Karpas-422 (cell line): ENCODE results near the gene CDKN2AIPNL. TPM values are rescaled to one million over a fixed set of nuclear protein-coding genes. Genes with fewer than 3 reads are reported as not detected.
A peak's percentile ranks its signal among the peaks of the same experiment; 100 is the strongest.

ENCODE experiments used
- DNase-seq: peaks from one replicate; pipeline ENCODE4 v3.0.0-alpha.2; 2015
- H2AFZ ChIP-seq: fragments of 200-600 bp; sonication (generic); 2 replicates; pipeline ENCODE4 v1.6.1; 2014; ENCODE audit warnings: antibody characterized with exemption, low read length, mixed read lengths
- H3K27ac ChIP-seq: fragments of 200-600 bp; sonication (generic); 2 replicates; pipeline ENCODE4 v1.5.1; 2014; ENCODE audit warnings: mild to moderate bottlenecking, low read length, moderate library complexity
- H3K27me3 ChIP-seq: fragments of 200-600 bp; sonication (generic); 2 replicates; pipeline ENCODE4 v1.6.1; 2014; ENCODE audit warnings: low read length, mixed read lengths
- H3K36me3 ChIP-seq: fragments of 200-600 bp; sonication (generic); 2 replicates; pipeline ENCODE4 v1.6.1; 2014; ENCODE audit warnings: low read length, mixed read lengths; ENCODE audit not compliant: insufficient read depth
- H3K4me1 ChIP-seq: fragments of 200-600 bp; sonication (generic); 2 replicates; pipeline ENCODE4 v1.6.1; 2014; ENCODE audit warnings: mild to moderate bottlenecking, low read length, mixed read lengths
- H3K4me2 ChIP-seq: fragments of 200-600 bp; sonication (generic); 2 replicates; pipeline ENCODE4 v1.6.1; 2014; ENCODE audit warnings: low read length, low read depth, mild to moderate bottlenecking; ENCODE audit not compliant: poor library complexity, severe bottlenecking
- H3K4me3 ChIP-seq: fragments of 200-600 bp; sonication (generic); 2 replicates; pipeline ENCODE4 v1.5.1; 2014; ENCODE audit warnings: mild to moderate bottlenecking, antibody characterized with exemption, low read length, mixed read lengths
- H3K79me2 ChIP-seq: fragments of 200-600 bp; sonication (generic); 2 replicates; pipeline ENCODE4 v1.6.1; 2014; ENCODE audit warnings: mild to moderate bottlenecking, low read length, mixed read lengths
- H3K9ac ChIP-seq: fragments of 200-600 bp; sonication (generic); 2 replicates; pipeline ENCODE4 v1.6.0; 2014; ENCODE audit warnings: low read length
- H3K9me2 ChIP-seq: fragments of 200-600 bp; sonication (generic), shearing (Covaris generic); replicated peaks from 2 replicates; pipeline ENCODE4 v1.6.0; 2014; ENCODE audit warnings: mild to moderate bottlenecking, low read length, moderate library complexity; ENCODE audit not compliant: insufficient read depth
- H3K9me3 ChIP-seq: fragments of 300-700, 200-600 bp; sonication (generic); 2 replicates; pipeline ENCODE4 v1.6.1; 2014; ENCODE audit warnings: low read length, mixed read lengths
- H4K20me1 ChIP-seq: fragments of 200-600 bp; sonication (generic); 2 replicates; pipeline ENCODE4 v1.6.1; 2014; ENCODE audit warnings: mild to moderate bottlenecking, antibody characterized with exemption, low read length, low read depth; ENCODE audit not compliant: insufficient read depth
- total RNA-seq: library from RNA; depleted of rRNA; stranded (reverse); fragments of >200 nt; shearing (Covaris generic); gene quantifications from 2 replicates; pipeline ENCODE4 v1.2.3, GENCODE V29; 2014; ENCODE audit warnings: low replicate concordance

Gene CDKN2AIPNL
- total RNA-seq, 1 experiment from 2014 or later, result 58.7 TPM

GRCh38 chr5:134436523-134437339, 25.1 kb upstream of the CDKN2AIPNL start:
- H3K79me2 ChIP-seq, result no peaks in the 10 kb centered on the region
- H3K9ac ChIP-seq, result peak overlapping the region; percentile 54
- peak overlapping the region; percentile 82 for H2AFZ ChIP-seq
- peak overlapping the region; percentile 39; the same call in 1 of the 2 replicates for H3K4me3 ChIP-seq
- peak; percentile 88 for DNase-seq
- no peaks in the 10 kb centered on the region for H3K9me2 ChIP-seq
- H3K4me2 ChIP-seq, result peak overlapping the region; percentile 58
- H3K4me1 ChIP-seq, result peaks cover 47% of the 10 kb centered on the region
- H4K20me1 ChIP-seq, result no peaks in the 10 kb centered on the region
- H3K36me3 ChIP-seq, result no peaks in the 10 kb centered on the region
- H3K9me3 ChIP-seq, result no peaks in the 10 kb centered on the region
- H3K27ac ChIP-seq, result peak overlapping the region; percentile 70
- no peaks in the 10 kb centered on the region for H3K27me3 ChIP-seq

- Histone ChIP-seq H3K36me3 (no peaks in the 10 kb centered on the region), H3K4me2 (no peak overlapping the region), H3K9ac (no peak overlapping the region), H3K4me1 (peaks cover 44% of the 10 kb centered on the region), H3K9me3 (no peaks in the 10 kb centered on the region), H2AFZ (no peak overlapping the region), H3K27me3 (no peaks in the 10 kb centered on the region), H3K4me3 (no peak overlapping the region), H3K27ac (no peak overlapping the region), H3K9me2 (no peaks in the 10 kb centered on the region), H4K20me1 (no peaks in the 10 kb centered on the region), H3K79me2 (no peaks in the 10 kb centered on the region)
- DNase-seq, result no peak
Measured at GRCh38 chr5:134435560-134435959, 23.9 kb upstream of the CDKN2AIPNL start.

- Histone ChIP-seq H3K9me2 (no peaks in the 10 kb centered on the region), H3K9ac (no peak overlapping the region), H3K36me3 (no peaks in the 10 kb centered on the region), H3K4me2 (no peak overlapping the region), H2AFZ (no peak overlapping the region), H3K4me3 (no peak overlapping the region), H4K20me1 (no peaks in the 10 kb centered on the region), H3K79me2 (no peaks in the 10 kb centered on the region), H3K27ac (no peak overlapping the region), H3K4me1 (peaks cover 30% of the 10 kb centered on the region), H3K27me3 (no peaks in the 10 kb centered on the region), H3K9me3 (no peaks in the 10 kb centered on the region)
- no peak for DNase-seq
Measured at GRCh38 chr5:134432677-134433359, 21.1 kb upstream of the CDKN2AIPNL start.

GRCh38 chr5:134432174-134432573, 20.5 kb upstream of the CDKN2AIPNL start:
- no peaks in the 10 kb centered on the region for H3K36me3 ChIP-seq
- H3K9me3 ChIP-seq, result no peaks in the 10 kb centered on the region
- no peaks in the 10 kb centered on the region for H4K20me1 ChIP-seq
- no peak overlapping the region for H3K4me3 ChIP-seq
- DNase-seq, result no peak
- no peaks in the 10 kb centered on the region for H3K9me2 ChIP-seq
- peaks cover 24% of the 10 kb centered on the region for H3K4me1 ChIP-seq
- no peaks in the 10 kb centered on the region for H3K27me3 ChIP-seq
- no peak overlapping the region for H3K4me2 ChIP-seq
- no peak overlapping the region for H3K27ac ChIP-seq
- H2AFZ ChIP-seq, result no peak overlapping the region
- H3K79me2 ChIP-seq, result no peaks in the 10 kb centered on the region
- no peak overlapping the region for H3K9ac ChIP-seq

GRCh38 chr5:134430001-134430569, 18.4 kb upstream of the CDKN2AIPNL start:
- no peak for DNase-seq
- H3K9me3 ChIP-seq, result no peaks in the 10 kb centered on the region

GRCh38 chr5:134427540-134428041, 15.9 kb upstream of the CDKN2AIPNL start:
- Histone ChIP-seq H3K4me2 (no peak overlapping the region), H3K9me3 (no peaks in the 10 kb centered on the region), H3K27ac (no peak overlapping the region), H3K4me3 (no peak overlapping the region), H3K4me1 (peaks cover 12% of the 10 kb centered on the region), H3K9me2 (no peaks in the 10 kb centered on the region), H3K79me2 (no peaks in the 10 kb centered on the region), H2AFZ (no peak overlapping the region), H3K27me3 (no peaks in the 10 kb centered on the region), H4K20me1 (no peaks in the 10 kb centered on the region), H3K36me3 (no peaks in the 10 kb centered on the region), H3K9ac (no peak overlapping the region)
- DNase-seq, result no peak

More at GRCh38 chr5:134430001-134430569, 18.4 kb upstream of the CDKN2AIPNL start:
- no peak overlapping the region for H3K4me3 ChIP-seq
- H3K9me2 ChIP-seq, result no peaks in the 10 kb centered on the region
- H4K20me1 ChIP-seq, result no peaks in the 10 kb centered on the region
- H3K36me3 ChIP-seq, result no peaks in the 10 kb centered on the region
- H3K27ac ChIP-seq, result no peak overlapping the region
- no peaks in the 10 kb centered on the region for H3K79me2 ChIP-seq
- no peak overlapping the region for H2AFZ ChIP-seq
- H3K4me2 ChIP-seq, result no peak overlapping the region
- H3K9ac ChIP-seq, result peak overlapping the region; percentile 8; the same call in 1 of the 2 replicates
- no peaks in the 10 kb centered on the region for H3K27me3 ChIP-seq
- H3K4me1 ChIP-seq, result peaks cover 12% of the 10 kb centered on the region

- DNase-seq, result no peak
- H3K36me3 ChIP-seq, result no peaks in the 10 kb centered on the region
- no peak overlapping the region for H2AFZ ChIP-seq
- no peak overlapping the region for H3K27ac ChIP-seq
- no peaks in the 10 kb centered on the region for H3K9me3 ChIP-seq
- H3K4me3 ChIP-seq, result no peak overlapping the region
- H3K27me3 ChIP-seq, result no peaks in the 10 kb centered on the region
- H3K4me1 ChIP-seq, result peaks cover 12% of the 10 kb centered on the region
- no peaks in the 10 kb centered on the region for H3K79me2 ChIP-seq
- no peaks in the 10 kb centered on the region for H3K9me2 ChIP-seq
- H3K4me2 ChIP-seq, result no peak overlapping the region
- no peaks in the 10 kb centered on the region for H4K20me1 ChIP-seq
- no peak overlapping the region for H3K9ac ChIP-seq
Measured at GRCh38 chr5:134426361-134426760, 14.7 kb upstream of the CDKN2AIPNL start.

- H3K9me3 ChIP-seq, result no peaks in the 10 kb centered on the region
- no peak overlapping the region for H3K4me3 ChIP-seq
- no peak overlapping the region for H2AFZ ChIP-seq
- no peak overlapping the region for H3K9ac ChIP-seq
- peaks cover 5% of the 10 kb centered on the region for H3K4me1 ChIP-seq
- H4K20me1 ChIP-seq, result no peaks in the 10 kb centered on the region
- DNase-seq, result peak; percentile 49
- no peak overlapping the region for H3K4me2 ChIP-seq
- no peak overlapping the region for H3K27ac ChIP-seq
- no peaks in the 10 kb centered on the region for H3K36me3 ChIP-seq
- no peaks in the 10 kb centered on the region for H3K79me2 ChIP-seq
- no peaks in the 10 kb centered on the region for H3K27me3 ChIP-seq
- H3K9me2 ChIP-seq, result no peaks in the 10 kb centered on the region
Measured at GRCh38 chr5:134423376-134423775, 11.7 kb upstream of the CDKN2AIPNL start.
